Head of caudate nucleus (tissue), 42 donors: ENCODE data around the gene RUFY2.
A peak's percentile ranks its signal among the peaks of the same experiment; 100 is the strongest.
"Not testable (repeated sequence)": the region's sequence is repeated elsewhere in the genome, so short reads cannot be mapped to it uniquely, and the experiment has no call there.

Experiments
- DNase-seq, 42 donors: peaks; one replicate each; pipeline versions ENCODE4 v3.0.0 to v3.0.0-alpha.2; 2020 to 2021; ENCODE audit warnings: mixed read lengths in 7 of 42
- intact Hi-C: fragments of 100-400 bp; cut with DNase I; formaldehyde crosslinking; loops from one replicate; pipeline ENCODE4 v1.15.0; 2022

Gene RUFY2

GRCh38 chr10:68331455-68332258 lies 75.4 kb downstream of the RUFY2 start, which contains the start of gene HNRNPH3:
Gene HNRNPH3, plus strand, starts transcription at chr10:68332064. Its CDS starts 5,158 bp downstream, at chr10:68337222.
- intact Hi-C loops = loop anchor here (5.0 to 10.0 kb wide), 2 partner anchors 254 to 477 kb away; partner anchors contain the start of gene HERC4
- peak; percentile 94 to 99 (median 98) for DNase-seq

- intact Hi-C loops = loop anchor here (5.0 to 10.0 kb wide), 2 partner anchors 254 to 476 kb away; partner anchors contain the start of gene HERC4
Measured at GRCh38 chr10:68330852-68331454, 76.1 kb downstream of the RUFY2 start.

GRCh38 chr10:68329506-68329861 lies 77.6 kb downstream of the RUFY2 start:
- intact Hi-C loops = no loop called here
- no peak for DNase-seq

More at GRCh38 chr10:68330852-68331454, 76.1 kb downstream of the RUFY2 start:
- peak in 40 of 42 donors; percentile 16 to 67 (median 37) for DNase-seq

- intact Hi-C loops = no loop called here
Measured at GRCh38 chr10:68327889-68328786, 78.9 kb downstream of the RUFY2 start.

GRCh38 chr10:68324396-68324795 lies 82.7 kb downstream of the RUFY2 start:
- DNase-seq, intact Hi-C loops: not testable (repeated sequence)

More at GRCh38 chr10:68327889-68328786, 78.9 kb downstream of the RUFY2 start:
- peak in 13 of 42 donors; percentile 17 to 82 (median 44) for DNase-seq

- DNase-seq = no peak
- intact Hi-C loops = no loop called here
Measured at GRCh38 chr10:68318331-68319059, 88.6 kb downstream of the RUFY2 start.

GRCh38 chr10:68315582-68315981 lies 91.5 kb downstream of the RUFY2 start:
- intact Hi-C loops = no loop called here
- no peak for DNase-seq

- DNase-seq, intact Hi-C loops: not testable (repeated sequence)
Measured at GRCh38 chr10:68314930-68315329, 92.1 kb downstream of the RUFY2 start.

GRCh38 chr10:68310531-68310930 lies 96.5 kb downstream of the RUFY2 start:
- intact Hi-C loops = no loop called here
- DNase-seq = no peak

GRCh38 chr10:68305854-68306253 lies 101.2 kb downstream of the RUFY2 start:
- intact Hi-C loops = loop anchor here (10.0 kb wide), 1 partner anchor 71 kb away; the partner anchor contains the start of gene ATOH7
- DNase-seq = no peak

GRCh38 chr10:68303849-68304412 lies 103.1 kb downstream of the RUFY2 start:
- intact Hi-C loops = loop anchor here (10.0 kb wide), 1 partner anchor 69 kb away; the partner anchor contains the start of gene ATOH7
- no peak for DNase-seq

GRCh38 chr10:68302871-68303270 lies 104.2 kb downstream of the RUFY2 start:
- no peak for DNase-seq
- intact Hi-C loops = loop anchor here (10.0 kb wide), 1 partner anchor 68 kb away; the partner anchor contains the start of gene ATOH7

GRCh38 chr10:68302503-68302823 lies 104.6 kb downstream of the RUFY2 start:
- no peak for DNase-seq
- intact Hi-C loops = loop anchor here (10.0 kb wide), 1 partner anchor 68 kb away; the partner anchor contains the start of gene ATOH7

GRCh38 chr10:68301790-68302502 lies 105.1 kb downstream of the RUFY2 start:
- intact Hi-C loops = loop anchor here (10.0 kb wide), 1 partner anchor 67 kb away; the partner anchor contains the start of gene ATOH7
- peak in 5 of 42 donors; percentile 2 to 30 (median 10) for DNase-seq

GRCh38 chr10:68301301-68301700 lies 105.8 kb downstream of the RUFY2 start:
- intact Hi-C loops = loop anchor here (10.0 kb wide), 1 partner anchor 66 kb away; the partner anchor contains the start of gene ATOH7
- DNase-seq = no peak

GRCh38 chr10:68296843-68297663 lies 110.0 kb downstream of the RUFY2 start:
- intact Hi-C loops = no loop called here

More at GRCh38 chr10:68296843-68297663, 110.0 kb downstream of the RUFY2 start:
- DNase-seq = no peak
